Mesenchymal stem cell (in vitro differentiated cells and primary cell): ENCODE measurements around the gene TMEM150A.

ENCODE experiments used
- DNase-seq: peaks from one replicate; pipeline ENCODE4 v3.0.0-alpha.2; 2013
- H2AFZ ChIP-seq: one replicate; pipeline ENCODE4 v1.6.1; 2013; ENCODE audit warnings: low read depth, mild to moderate bottlenecking, control low read depth, inconsistent platforms, low read length, moderate library complexity
- H2AK5ac ChIP-seq: 2 replicates; pipeline ENCODE4 v1.6.1; 2013; ENCODE audit warnings: low read length, moderate library complexity, mild to moderate bottlenecking, inconsistent platforms; ENCODE audit not compliant: severe bottlenecking
- H2BK120ac ChIP-seq: one replicate; pipeline ENCODE4 v1.6.1; 2013; ENCODE audit warnings: low read depth, mild to moderate bottlenecking, inconsistent platforms, low read length, moderate library complexity
- H2BK12ac ChIP-seq, 2 experiments: one replicate each; pipeline ENCODE4 v1.6.1; 2013; ENCODE audit warnings: inconsistent platforms in 2 of 2, low read length in 2 of 2, mild to moderate bottlenecking in 2 of 2, moderate library complexity in 2 of 2, control low read depth in 1 of 2
- H2BK15ac ChIP-seq: one replicate; pipeline ENCODE4 v1.6.1; 2013; ENCODE audit warnings: mild to moderate bottlenecking, low read depth, inconsistent platforms; ENCODE audit not compliant: poor library complexity, severe bottlenecking
- H2BK5ac ChIP-seq: 2 replicates; pipeline ENCODE4 v1.6.1; 2013; ENCODE audit warnings: low read depth, mild to moderate bottlenecking, low read length, control low read depth, inconsistent platforms; ENCODE audit not compliant: poor library complexity, severe bottlenecking
- H3K14ac ChIP-seq, 2 experiments: one replicate each; pipeline ENCODE4 v1.6.1; 2013; ENCODE audit warnings: inconsistent platforms in 2 of 2, low read length in 2 of 2, control low read depth in 1 of 2, mild to moderate bottlenecking in 1 of 2, moderate library complexity in 1 of 2
- H3K18ac ChIP-seq, 2 experiments: one replicate each; pipeline ENCODE4 v1.6.1; 2013; ENCODE audit warnings: inconsistent platforms in 2 of 2, low read length in 2 of 2, control low read depth in 1 of 2, low read depth in 1 of 2, mild to moderate bottlenecking in 1 of 2
- H3K23ac ChIP-seq, 2 experiments: one replicate each; pipeline ENCODE4 v1.6.1; 2013; ENCODE audit warnings: inconsistent platforms in 2 of 2, low read length in 2 of 2, mild to moderate bottlenecking in 2 of 2, moderate library complexity in 2 of 2, control low read depth in 1 of 2
- H3K27ac ChIP-seq: 2 replicates; pipeline ENCODE4 v1.5.1; 2013; ENCODE audit warnings: mild to moderate bottlenecking, moderate library complexity, low read length, control low read depth, inconsistent platforms; ENCODE audit not compliant: poor library complexity, severe bottlenecking
- H3K27me3 ChIP-seq, 2 experiments: 2 replicates each; pipeline versions ENCODE4 v1.6.1 to v1.7.0; 2013; ENCODE audit warnings: low read length in 2 of 2, mild to moderate bottlenecking in 2 of 2, moderate library complexity in 2 of 2, control low read depth in 1 of 2, inconsistent platforms in 1 of 2; ENCODE audit not compliant: control insufficient read depth in 1 of 2, insufficient read depth in 1 of 2
- H3K36me3 ChIP-seq, 2 experiments: 2 replicates each; pipeline versions ENCODE4 v1.6.1 to v1.7.0; 2013; ENCODE audit warnings: low read length in 2 of 2, control low read depth in 1 of 2, inconsistent platforms in 1 of 2, low read depth in 1 of 2, mild to moderate bottlenecking in 1 of 2; ENCODE audit not compliant: insufficient read depth in 2 of 2, control insufficient read depth in 1 of 2
- H3K4ac ChIP-seq, 2 experiments: one replicate each; pipeline ENCODE4 v1.6.1; 2013; ENCODE audit warnings: inconsistent platforms in 2 of 2, low read length in 2 of 2, mild to moderate bottlenecking in 2 of 2, moderate library complexity in 2 of 2, control low read depth in 1 of 2, low read depth in 1 of 2
- H3K4me1 ChIP-seq: 2 replicates; pipeline ENCODE4 v1.6.1; 2013; ENCODE audit warnings: low read depth, low read length, control low read depth; ENCODE audit not compliant: control insufficient read depth, insufficient read depth
- H3K4me2 ChIP-seq: 2 replicates; pipeline ENCODE4 v1.6.1; 2013; ENCODE audit warnings: low read length, mild to moderate bottlenecking, inconsistent platforms; ENCODE audit not compliant: poor library complexity, severe bottlenecking
- H3K4me3 ChIP-seq, 2 experiments: 2 replicates each; pipeline versions ENCODE4 v1.5.1 to v1.7.0; 2013; ENCODE audit warnings: low read length in 2 of 2, mild to moderate bottlenecking in 2 of 2, control low read depth in 1 of 2, low read depth in 1 of 2; ENCODE audit not compliant: insufficient read depth in 1 of 2
- H3K79me1 ChIP-seq: replicated peaks from 2 replicates; pipeline ENCODE4 v1.6.1; 2013; ENCODE audit warnings: mild to moderate bottlenecking, control low read depth, low read length, inconsistent platforms; ENCODE audit not compliant: poor library complexity, severe bottlenecking
- H3K9ac ChIP-seq: 2 replicates; pipeline ENCODE4 v1.7.0; 2013; ENCODE audit warnings: mild to moderate bottlenecking, low read length, moderate library complexity
- H3K9me3 ChIP-seq: 2 replicates; pipeline ENCODE4 v1.7.0; 2013; ENCODE audit warnings: mild to moderate bottlenecking, low read length; ENCODE audit not compliant: control insufficient read depth
- H4K8ac ChIP-seq: one replicate; pipeline ENCODE4 v1.6.1; 2013; ENCODE audit warnings: inconsistent platforms, mild to moderate bottlenecking, low read length, moderate library complexity
- H4K91ac ChIP-seq: one replicate; pipeline ENCODE4 v1.6.1; 2013; ENCODE audit warnings: mild to moderate bottlenecking, low read length, inconsistent platforms
- WGBS: methylation state at CpG from one replicate; pipeline ENCODE4 v1.1.7; 2013; ENCODE audit warnings: mixed read lengths; 5-methylcytosine and 5-hydroxymethylcytosine counted together

Gene TMEM150A

GRCh38 chr2:85579266-85579935 lies 23.1 kb downstream of the TMEM150A start:
- H3K9me3 ChIP-seq = no peaks in the 10 kb centered on the region
- peak overlapping the region; percentile 80 for H2BK120ac ChIP-seq
- peak overlapping the region; percentile 50 for H3K4me2 ChIP-seq
- H3K79me1 ChIP-seq = peaks cover 6% of the 10 kb centered on the region
- H2AFZ ChIP-seq = no peak overlapping the region
- H3K27ac ChIP-seq = peak overlapping the region; percentile 51
- H2AK5ac ChIP-seq = peak overlapping the region; percentile 22
- no peak overlapping the region for H2BK5ac ChIP-seq
- H2BK12ac ChIP-seq = peak overlapping the region in 1 of 2 experiments; percentile 15
- no peak overlapping the region for H3K4me3 ChIP-seq
- H3K14ac ChIP-seq = no peak overlapping the region
- WGBS = 50% methylated on average over 5 of the region's 6 CpGs
- peaks cover 16% of the 10 kb centered on the region for H3K4me1 ChIP-seq
- H3K18ac ChIP-seq = peak overlapping the region in 1 of 2 experiments; percentile 57
- H3K9ac ChIP-seq = peak overlapping the region; percentile 43
- peak overlapping the region; percentile 67 for H4K8ac ChIP-seq
- H3K23ac ChIP-seq = peak overlapping the region in 1 of 2 experiments; percentile 25
- no peak overlapping the region for H2BK15ac ChIP-seq
- peak overlapping the region in 1 of 2 experiments; percentile 9 for H3K4ac ChIP-seq
- no peak overlapping the region for H4K91ac ChIP-seq
- H3K27me3 ChIP-seq = no peaks in the 10 kb centered on the region
- peaks cover 0 to 17% of the 10 kb centered on the region in 2 experiments for H3K36me3 ChIP-seq
- peak; percentile 18 for DNase-seq

- H3K4me3 ChIP-seq = peak overlapping the region in 1 of 2 experiments; percentile 5
- peaks cover 0 to 14% of the 10 kb centered on the region in 2 experiments for H3K36me3 ChIP-seq
- H3K14ac ChIP-seq = no peak overlapping the region
- H2BK5ac ChIP-seq = no peak overlapping the region
- H3K27ac ChIP-seq = peak overlapping the region; percentile 77
- H2BK120ac ChIP-seq = peak overlapping the region; percentile 61
- no peak overlapping the region for H2BK12ac ChIP-seq
- H2BK15ac ChIP-seq = no peak overlapping the region
- peak overlapping the region; percentile 84 for H3K4me2 ChIP-seq
- no peaks in the 10 kb centered on the region for H3K9me3 ChIP-seq
- peak; percentile 22 for DNase-seq
- H3K79me1 ChIP-seq = peaks cover 6% of the 10 kb centered on the region
- WGBS = 64% methylated on average over 19 of the region's 19 CpGs
- H3K9ac ChIP-seq = peak overlapping the region; percentile 43
- H2AFZ ChIP-seq = no peak overlapping the region
- H2AK5ac ChIP-seq = peak overlapping the region; percentile 22
- no peaks in the 10 kb centered on the region for H3K27me3 ChIP-seq
- no peak overlapping the region for H3K18ac ChIP-seq
- peaks cover 16% of the 10 kb centered on the region for H3K4me1 ChIP-seq
- peak overlapping the region; percentile 67 for H4K8ac ChIP-seq
- no peak overlapping the region for H4K91ac ChIP-seq
- H3K4ac ChIP-seq = peak overlapping the region in 1 of 2 experiments; percentile 9
- peak overlapping the region in 1 of 2 experiments; percentile 25 for H3K23ac ChIP-seq
These were observed 24.0 kb downstream of the TMEM150A start for GRCh38 chr2:85578243-85579180.

- Histone ChIP-seq H3K18ac (peak within 1 kb of the TSS in 1 of 2 experiments; percentile 41), H2AK5ac (no peak within 1 kb of the TSS), H4K8ac (peak within 1 kb of the TSS; percentile 96), H3K27ac (peak within 1 kb of the TSS; percentile 77), H3K4me3 (peak within 1 kb of the TSS in 1 of 2 experiments; percentile 53), H2BK5ac (peak within 1 kb of the TSS; percentile 53), H3K14ac (no peak within 1 kb of the TSS), H3K36me3 (peaks cover 0 to 10% of the 10 kb centered on the region in 2 experiments), H4K91ac (peak within 1 kb of the TSS; percentile 77), H2AFZ (peak within 1 kb of the TSS; percentile 58), H3K79me1 (peaks cover 6% of the 10 kb centered on the region), H3K27me3 (peaks cover 0 to 2% of the 10 kb centered on the region in 2 experiments), H2BK15ac (no peak within 1 kb of the TSS), H3K9me3 (no peaks in the 10 kb centered on the region), H3K4me1 (peaks cover 16% of the 10 kb centered on the region), H2BK12ac (peak within 1 kb of the TSS in 1 of 2 experiments; percentile 56), H3K4ac (peak within 1 kb of the TSS in 1 of 2 experiments; percentile 38), H3K23ac (peak within 1 kb of the TSS in 1 of 2 experiments; percentile 16), H3K4me2 (peak within 1 kb of the TSS; percentile 84), H2BK120ac (no peak within 1 kb of the TSS), H3K9ac (no peak within 1 kb of the TSS)
- WGBS = 38% methylated on average over 16 of the region's 19 CpGs
- DNase-seq = peak; percentile 49
These were observed 24.9 kb downstream of the TMEM150A start, which contains the start of gene VAMP8 for GRCh38 chr2:85577386-85578242. TSS of gene VAMP8 (plus strand) at chr2:85577586. CDS start at chr2:85577647, 61 bp downstream.
